Osteocyte (in vitro differentiated cells): ENCODE measurements around the gene F5. TPM values are rescaled to one million over a fixed set of nuclear protein-coding genes. Genes with fewer than 3 reads are reported as not detected.
A peak's percentile ranks its signal among the peaks of the same experiment; 100 is the strongest.

ENCODE experiments used
- DNase-seq: peaks from one replicate; pipeline ENCODE4 v3.0.0; 2021; ENCODE audit warnings: mixed read lengths; ENCODE audit not compliant: unreplicated experiment; ENCODE audit errors: extremely low spot score
- H3K27ac Mint-ChIP-seq: one replicate; pipeline ENCODE4 v1.8.0; 2021; ENCODE audit warnings: mild to moderate bottlenecking, mixed read lengths; ENCODE audit not compliant: unreplicated experiment
- H3K27me3 Mint-ChIP-seq: one replicate; pipeline ENCODE4 v1.8.0; 2021; ENCODE audit warnings: mixed read lengths; ENCODE audit not compliant: unreplicated experiment
- H3K36me3 Mint-ChIP-seq: one replicate; pipeline ENCODE4 v1.8.0; 2021; ENCODE audit warnings: mixed read lengths; ENCODE audit not compliant: unreplicated experiment
- H3K4me1 Mint-ChIP-seq: one replicate; pipeline ENCODE4 v1.8.0; 2021; ENCODE audit warnings: mixed read lengths; ENCODE audit not compliant: unreplicated experiment
- H3K4me3 Mint-ChIP-seq: one replicate; pipeline ENCODE4 v1.8.0; 2021; ENCODE audit warnings: mild to moderate bottlenecking, moderate library complexity, mixed read lengths; ENCODE audit not compliant: unreplicated experiment
- H3K9me3 Mint-ChIP-seq: one replicate; pipeline ENCODE4 v1.8.0; 2021; ENCODE audit warnings: mixed read lengths; ENCODE audit not compliant: unreplicated experiment
- CTCF ChIP-seq: fragments of 200-600 bp; sonication (generic); IDR thresholded peaks from 2 replicates; pipeline ENCODE4 v1.5.0; 2021; ENCODE audit warnings: antibody characterized with exemption, mild to moderate bottlenecking, moderate library complexity
- total RNA-seq: library from RNA; stranded (reverse); gene quantifications from 2 replicates; pipeline ENCODE4 v1.2.1, GENCODE V29; 2021

F5 gene
- total RNA-seq, 1 donor from 2014 or later: not detected

DNA sequence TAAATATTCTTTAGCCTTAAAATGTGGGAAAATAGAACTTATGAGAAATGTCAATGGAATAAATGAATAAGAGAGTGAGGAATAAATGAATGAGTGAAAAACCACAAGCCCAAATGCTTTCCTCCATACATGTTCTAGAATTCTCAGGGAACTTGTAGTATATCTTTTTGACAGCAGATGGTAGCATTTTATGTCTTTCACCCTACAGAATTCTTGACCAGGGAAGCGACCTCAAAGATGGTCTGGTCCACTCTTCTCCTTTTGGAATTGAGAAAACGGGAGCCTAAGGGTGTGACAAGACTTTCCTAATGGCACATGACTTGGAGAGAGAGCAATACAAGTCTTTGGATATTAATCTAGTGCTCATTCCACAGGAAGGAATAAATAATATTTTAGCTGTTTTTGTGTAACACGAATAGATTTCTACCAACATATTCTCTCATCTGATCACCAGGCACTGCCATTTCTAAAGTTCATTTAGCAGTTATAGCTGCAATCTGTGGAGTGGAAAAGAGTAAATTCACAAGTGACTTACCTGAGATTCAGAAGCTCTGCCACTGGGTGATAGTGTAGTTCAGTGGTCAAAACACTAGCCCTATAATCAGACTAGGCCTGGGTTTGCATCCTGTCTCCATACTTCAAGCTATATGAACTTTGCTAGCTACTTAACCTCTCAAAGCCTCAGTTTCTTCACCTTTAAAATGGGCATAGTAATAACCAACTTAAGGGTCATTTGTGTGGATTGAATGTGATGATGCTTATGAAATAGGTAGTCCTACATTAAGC is 15.0 kb upstream of the F5 start:
- TF ChIP-seq CTCF: peak; percentile 57
- no peaks in the 10 kb centered on the region for H3K27me3 Mint-ChIP-seq
- no peaks in the 10 kb centered on the region for H3K4me1 Mint-ChIP-seq
- no peaks in the 10 kb centered on the region for H3K9me3 Mint-ChIP-seq
- H3K4me3 Mint-ChIP-seq: no peak overlapping the region
- no peak overlapping the region for H3K27ac Mint-ChIP-seq
- no peaks in the 10 kb centered on the region for H3K36me3 Mint-ChIP-seq
- no peak for DNase-seq

- Mint-ChIP-seq H3K4me3 (no peak overlapping the region), H3K9me3 (no peaks in the 10 kb centered on the region), H3K36me3 (no peaks in the 10 kb centered on the region), H3K27ac (no peak overlapping the region), H3K27me3 (peaks cover 15% of the 10 kb centered on the region), H3K4me1 (no peaks in the 10 kb centered on the region)
- DNase-seq: no peak
- no peak for TF ChIP-seq CTCF
Observed at GRCh38 chr1:169595764-169596711, 9.8 kb upstream of the F5 start.

DNA sequence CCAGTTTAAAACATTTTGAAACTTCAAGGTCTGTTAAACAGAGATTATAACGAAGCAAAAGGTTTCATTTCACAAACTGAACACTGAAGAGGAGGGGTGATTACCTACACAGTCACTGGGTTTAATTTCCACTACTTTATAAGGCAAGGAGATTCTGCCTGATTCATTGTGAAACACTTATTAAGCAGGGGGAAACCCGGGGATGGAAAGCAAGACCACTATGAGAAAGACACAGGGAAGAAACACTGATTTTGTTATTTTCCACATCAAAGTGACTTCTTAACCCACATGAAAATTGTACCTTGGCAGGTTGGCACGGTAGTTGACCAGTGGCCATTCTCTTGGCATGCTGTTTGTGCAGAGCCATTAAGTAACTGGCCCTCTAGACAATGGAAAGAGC is 8.1 kb upstream of the F5 start:
- Mint-ChIP-seq H3K36me3 (no peaks in the 10 kb centered on the region), H3K4me1 (no peaks in the 10 kb centered on the region), H3K27ac (no peak overlapping the region), H3K27me3 (peaks cover 15% of the 10 kb centered on the region), H3K9me3 (no peaks in the 10 kb centered on the region), H3K4me3 (no peak overlapping the region)
- DNase-seq: no peak
- no peak for TF ChIP-seq CTCF

GRCh38 chr1:169590932-169591331 is 4.7 kb upstream of the F5 start:
- no peak for TF ChIP-seq CTCF
- Mint-ChIP-seq H3K36me3 (no peaks in the 10 kb centered on the region), H3K9me3 (no peaks in the 10 kb centered on the region), H3K27me3 (peaks cover 29% of the 10 kb centered on the region), H3K4me1 (peaks cover 4% of the 10 kb centered on the region), H3K27ac (no peak overlapping the region), H3K4me3 (no peak overlapping the region)
- no peak for DNase-seq
